Endothelial cell of umbilical vein (primary cell): ENCODE data around the gene PPP1R10. TPM values are rescaled to one million over a fixed set of nuclear protein-coding genes. Genes with fewer than 3 reads are reported as not detected.

Experiments
- BruUV-seq: library from RNA; stranded (reverse); fragments of 400-500 nt; replicated peaks from 2 replicates; lab custom pipeline; 2021; lab: Mats Ljungman, UMichigan
- CTCF ChIA-PET: fragments of 300-600, 350-600 bp; sonication (Branson Sonifier 250); formaldehyde crosslinking; loops from one replicate; lab custom pipeline; 2021; ENCODE audit warnings: antibody characterized with exemption, inconsistent platforms; lab: Charles Lee
- POLR2A ChIA-PET: fragments of 300-600, 350-600 bp; sonication (Branson Sonifier 250); formaldehyde crosslinking; loops from one replicate; lab custom pipeline; 2021; ENCODE audit warnings: antibody characterized with exemption, inconsistent platforms; lab: Charles Lee
- DNase-seq: peaks from one replicate; pipeline ENCODE4 v3.0.0-alpha.2; 2011; ENCODE audit warnings: low read depth, low spot score
- FAIRE-seq: peaks from 2 replicates; lab custom pipeline; 2011; peaks lifted over from hg19 to GRCh38; lab: Jason Lieb, UNC
- H2AFZ ChIP-seq: 2 replicates; pipeline ENCODE4 v1.6.0; 2012; ENCODE audit warnings: low read depth, low read length, control low read depth, inconsistent platforms
- H3K27ac ChIP-seq: 2 replicates; pipeline ENCODE4 v1.5.1; 2011; ENCODE audit warnings: low read depth, mild to moderate bottlenecking, control low read depth, low read length, moderate library complexity; ENCODE audit not compliant: insufficient read depth
- H3K27me3 ChIP-seq, 2 experiments: 2 replicates each; pipeline versions ENCODE4 v1.6.0 to v1.6.1; 2011; ENCODE audit warnings: low read length in 2 of 2, mixed read lengths in 1 of 2; ENCODE audit not compliant: control insufficient read depth in 2 of 2, insufficient read depth in 2 of 2
- H3K36me3 ChIP-seq, 2 experiments: 2 replicates in 1 of 2; 3 replicates in 1 of 2; pipeline ENCODE4 v1.5.1; 2011; ENCODE audit warnings: low read length in 2 of 2, mild to moderate bottlenecking in 1 of 2, moderate library complexity in 1 of 2; ENCODE audit not compliant: control insufficient read depth in 2 of 2, insufficient read depth in 2 of 2; ENCODE audit errors: extremely low read depth in 1 of 2
- H3K4me1 ChIP-seq: 3 replicates; pipeline ENCODE4 v1.5.1; 2011; ENCODE audit warnings: mild to moderate bottlenecking, low read length; ENCODE audit not compliant: control insufficient read depth, insufficient read depth; ENCODE audit errors: extremely low read depth
- H3K4me2 ChIP-seq: 2 replicates; pipeline ENCODE4 v1.6.1; 2011; ENCODE audit warnings: low read length, control low read depth, mixed read lengths; ENCODE audit not compliant: insufficient read depth
- H3K4me3 ChIP-seq, 3 experiments: fragments of 200-600 bp in 1 of 3; sonication (generic), shearing (Covaris generic) in 1 of 3; replicated peaks in 1 of 3; 2 replicates each; pipeline ENCODE4 v1.5.1; 2011 to 2016; ENCODE audit warnings: control low read depth in 3 of 3, low read length in 3 of 3, mild to moderate bottlenecking in 2 of 3, inconsistent platforms in 1 of 3, low read depth in 1 of 3, moderate library complexity in 1 of 3; ENCODE audit not compliant: insufficient read depth in 1 of 3
- H3K79me2 ChIP-seq: 2 replicates; pipeline ENCODE4 v1.6.0; 2012; ENCODE audit warnings: low read length, inconsistent platforms; ENCODE audit not compliant: control insufficient read depth, insufficient read depth
- H3K9ac ChIP-seq: replicated peaks from 2 replicates; pipeline ENCODE3; 2011; ENCODE audit warnings: low read length, control low read depth; ENCODE audit not compliant: insufficient read depth; ENCODE audit errors: extremely low read depth
- H3K9me1 ChIP-seq: replicated peaks from 3 replicates; pipeline ENCODE4 v1.6.0; 2011; ENCODE audit warnings: mild to moderate bottlenecking, low read length; ENCODE audit not compliant: control insufficient read depth, insufficient read depth; ENCODE audit errors: extremely low read depth
- H3K9me3 ChIP-seq: replicated peaks from 2 replicates; pipeline ENCODE4 v1.5.1; 2012; ENCODE audit warnings: low read length, inconsistent platforms; ENCODE audit not compliant: control insufficient read depth, insufficient read depth
- H4K20me1 ChIP-seq: replicated peaks from 2 replicates; pipeline ENCODE3; 2011; ENCODE audit warnings: mild to moderate bottlenecking, low read length; ENCODE audit not compliant: control insufficient read depth, insufficient read depth; ENCODE audit errors: extremely low read depth
- EZH2 ChIP-seq: IDR thresholded peaks from 2 replicates; pipeline ENCODE4 v1.6.1; 2012; ENCODE audit warnings: borderline replicate concordance, low read depth, mild to moderate bottlenecking, moderate library complexity, low read length, inconsistent platforms; ENCODE audit not compliant: severe bottlenecking
- FOS ChIP-seq: IDR thresholded peaks from 2 replicates; pipeline ENCODE4 v1.6.1; 2011; ENCODE audit warnings: mild to moderate bottlenecking, low read length, moderate library complexity, borderline replicate concordance; ENCODE audit not compliant: insufficient read depth
- GATA2 ChIP-seq: IDR thresholded peaks from 2 replicates; pipeline ENCODE4 v1.7.0; 2011; ENCODE audit warnings: low read depth, mild to moderate bottlenecking, moderate library complexity, mixed read lengths, low read length; ENCODE audit not compliant: insufficient read length, insufficient read depth
- JUN ChIP-seq: IDR thresholded peaks from 2 replicates; pipeline ENCODE4 v1.6.1; 2011; ENCODE audit warnings: borderline replicate concordance, low read depth; ENCODE audit not compliant: insufficient read length, insufficient read depth
- MYC ChIP-seq: IDR thresholded peaks from one replicate; pipeline ENCODE4 v1.6.1; 2011; ENCODE audit warnings: mild to moderate bottlenecking, low read depth, low read length
- POLR2A ChIP-seq: IDR thresholded peaks from 2 replicates; pipeline ENCODE4 v1.6.1; 2012; ENCODE audit warnings: low read depth, mild to moderate bottlenecking, control low read depth, low read length
- POLR2AphosphoS5 ChIP-seq: IDR thresholded peaks from 2 replicates; pipeline ENCODE4 v1.6.1; 2012; ENCODE audit warnings: low read depth, mild to moderate bottlenecking, control low read depth, low read length, moderate library complexity; ENCODE audit not compliant: insufficient read depth
- dilution Hi-C: fragments of 300-500 bp; cut with MboI; formaldehyde crosslinking; loops from one replicate; pipeline ENCODE4 v1.15.0; 2019; ENCODE audit warnings: low sequenced_read_pairs; ENCODE audit not compliant: extremely low pct_ligation_motif_present
- intact Hi-C: fragments of 100-400 bp; cut with micrococcal nuclease; formaldehyde crosslinking; loops from one replicate; pipeline ENCODE4 v1.10.0; 2022
- polyA plus RNA-seq, 4 experiments: library from polyadenylated mRNA; depleted of rRNA in 3 of 4; stranded (reverse) in 3 of 4; unstranded in 1 of 4; fragments of >200 nt; gene quantifications; 2 replicates each; pipeline versions ENCODE4 v1.2.1 to v1.2.3, GENCODE V29; 2011 to 2012; ENCODE audit warnings: missing spikeins in 1 of 4
- total RNA-seq: library from RNA; stranded (reverse); gene quantifications from 2 replicates; pipeline ENCODE4 v1.2.3, GENCODE V29; 2021
- TF ChIP-seq, protein P1 (sequence below): IDR thresholded peaks from 2 replicates; pipeline ENCODE4 v1.6.1; 2011; ENCODE audit not compliant: insufficient read depth, insufficient read length
- TF ChIP-seq, protein P2 (sequence below), 2 donors: IDR thresholded peaks; 1 replicate in 1 of 2; 2 replicates in 1 of 2; pipeline ENCODE4 v1.5.1; 2011; ENCODE audit warnings: low read length in 2 of 2, mild to moderate bottlenecking in 2 of 2, moderate library complexity in 2 of 2, control low read depth in 1 of 2, inconsistent platforms in 1 of 2, low read depth in 1 of 2; ENCODE audit not compliant: insufficient read depth in 1 of 2; ENCODE audit errors: extremely low read depth in 1 of 2

PPP1R10 gene
- total and polyA plus RNA-seq, 2 donors (not counting 3 experiments of a cell fraction or from before 2014, with no cell fraction given), result 19.2 to 88.3 TPM

DNA sequence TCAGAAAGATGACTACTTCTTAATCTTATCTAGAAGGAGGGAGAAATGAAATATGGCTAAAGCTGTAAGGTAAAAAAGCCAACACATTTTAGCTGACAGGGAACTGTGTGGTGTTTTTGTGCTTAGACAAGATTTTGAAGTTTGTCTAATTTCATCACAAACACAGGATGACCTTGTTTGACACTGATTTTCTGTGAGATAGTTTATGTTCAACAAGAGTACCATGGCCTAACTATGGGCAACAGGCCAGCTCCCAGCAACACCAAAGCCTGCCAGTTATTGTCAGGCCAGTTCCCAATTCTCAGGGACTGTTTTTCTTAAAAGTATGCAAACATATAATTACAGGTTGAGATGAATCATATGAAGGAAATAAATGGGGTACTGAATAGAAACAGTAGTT, 51.3 kb downstream of the PPP1R10 start:
- BruUV-seq, result no TSS peak
- intact Hi-C loops (no loop called here), dilution Hi-C loops (no loop called here)
- Histone ChIP-seq H3K27me3 (no peaks in the 10 kb centered on the region), H3K27ac (no peak overlapping the region), H2AFZ (no peak overlapping the region), H3K9me3 (no peaks in the 10 kb centered on the region), H3K4me3 (no peak overlapping the region), H3K9me1 (no peaks in the 10 kb centered on the region), H3K9ac (no peak overlapping the region), H3K4me2 (no peak overlapping the region), H3K36me3 (peaks cover 0 to 6% of the 10 kb centered on the region in 2 experiments), H3K4me1 (peaks cover 6% of the 10 kb centered on the region), H3K79me2 (no peaks in the 10 kb centered on the region), H4K20me1 (no peaks in the 10 kb centered on the region)
- POLR2A ChIA-PET, result no interaction called here
- CTCF ChIA-PET, result interaction anchor here (1.7 to 4.3 kb wide), 4 partner anchors 21 to 84 kb away, joined by 4 to 20 read pairs (median 12); no protein-coding TSS in a partner anchor
- TF ChIP-seq EZH2 (no peak), JUN (no peak), POLR2A (no peak), POLR2AphosphoS5 (no peak), FOS (no peak), MYC (no peak), GATA2 (no peak)
- TF ChIP-seq, protein P1, sequence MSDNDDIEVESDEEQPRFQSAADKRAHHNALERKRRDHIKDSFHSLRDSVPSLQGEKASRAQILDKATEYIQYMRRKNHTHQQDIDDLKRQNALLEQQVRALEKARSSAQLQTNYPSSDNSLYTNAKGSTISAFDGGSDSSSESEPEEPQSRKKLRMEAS, result no peak
- TF ChIP-seq, protein P2, sequence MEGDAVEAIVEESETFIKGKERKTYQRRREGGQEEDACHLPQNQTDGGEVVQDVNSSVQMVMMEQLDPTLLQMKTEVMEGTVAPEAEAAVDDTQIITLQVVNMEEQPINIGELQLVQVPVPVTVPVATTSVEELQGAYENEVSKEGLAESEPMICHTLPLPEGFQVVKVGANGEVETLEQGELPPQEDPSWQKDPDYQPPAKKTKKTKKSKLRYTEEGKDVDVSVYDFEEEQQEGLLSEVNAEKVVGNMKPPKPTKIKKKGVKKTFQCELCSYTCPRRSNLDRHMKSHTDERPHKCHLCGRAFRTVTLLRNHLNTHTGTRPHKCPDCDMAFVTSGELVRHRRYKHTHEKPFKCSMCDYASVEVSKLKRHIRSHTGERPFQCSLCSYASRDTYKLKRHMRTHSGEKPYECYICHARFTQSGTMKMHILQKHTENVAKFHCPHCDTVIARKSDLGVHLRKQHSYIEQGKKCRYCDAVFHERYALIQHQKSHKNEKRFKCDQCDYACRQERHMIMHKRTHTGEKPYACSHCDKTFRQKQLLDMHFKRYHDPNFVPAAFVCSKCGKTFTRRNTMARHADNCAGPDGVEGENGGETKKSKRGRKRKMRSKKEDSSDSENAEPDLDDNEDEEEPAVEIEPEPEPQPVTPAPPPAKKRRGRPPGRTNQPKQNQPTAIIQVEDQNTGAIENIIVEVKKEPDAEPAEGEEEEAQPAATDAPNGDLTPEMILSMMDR (IDR thresholded peaks at IDR 0.05; ENCODE audit: extremely low read depth in 1 of 2, insufficient read depth in 1 of 2, low read depth in 1 of 2, low read length in 2 of 2), result no peak
- no peak for FAIRE-seq
- DNase-seq, result peak; percentile 51
